HEK293T (cell line): ENCODE data around the gene TEX26.

ENCODE experiments used
- BHLHE40 ChIP-seq: fragments of 450-650 bp; IDR thresholded peaks from 2 replicates; pipeline ENCODE4 v1.6.1; 2016; ENCODE audit warnings: mild to moderate bottlenecking, moderate library complexity, borderline replicate concordance
- FOXA1 ChIP-seq: fragments of 450-650 bp; IDR thresholded peaks from 2 replicates; pipeline ENCODE4 v1.6.1; 2016; ENCODE audit warnings: mild to moderate bottlenecking
- FOXM1 ChIP-seq: fragments of 450-650 bp; IDR thresholded peaks from 2 replicates; pipeline ENCODE4 v1.6.1; 2017; ENCODE audit warnings: mild to moderate bottlenecking, borderline replicate concordance
- NFRKB ChIP-seq: fragments of 450-650 bp; IDR thresholded peaks from 2 replicates; pipeline ENCODE4 v1.6.1; 2016; ENCODE audit warnings: mild to moderate bottlenecking, moderate library complexity
- TF ChIP-seq, protein P1 (sequence below): fragments of 450-650 bp; IDR thresholded peaks from 2 replicates; pipeline ENCODE4 v1.6.1; 2016

DNA sequence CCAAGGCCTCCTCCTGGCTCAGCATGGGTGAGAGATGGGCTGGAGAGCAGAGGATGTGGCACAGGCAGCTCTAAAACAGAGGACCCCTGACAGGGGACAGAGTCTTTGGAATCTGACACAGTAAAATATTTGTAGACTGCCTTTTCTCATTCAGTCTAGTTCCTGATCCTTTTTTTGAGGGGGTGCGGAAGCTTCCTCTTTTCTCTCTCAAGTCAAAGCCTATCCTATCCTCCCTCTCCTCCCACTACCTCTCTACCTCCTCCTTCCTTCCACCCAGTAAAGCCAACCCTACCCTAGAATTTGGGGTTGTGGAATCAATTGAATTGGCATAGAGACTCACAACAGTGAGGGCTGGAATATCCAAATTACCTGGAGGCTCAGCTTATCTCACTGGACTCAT is 82.0 kb downstream of the TEX26 start:
- TF ChIP-seq, protein P1, sequence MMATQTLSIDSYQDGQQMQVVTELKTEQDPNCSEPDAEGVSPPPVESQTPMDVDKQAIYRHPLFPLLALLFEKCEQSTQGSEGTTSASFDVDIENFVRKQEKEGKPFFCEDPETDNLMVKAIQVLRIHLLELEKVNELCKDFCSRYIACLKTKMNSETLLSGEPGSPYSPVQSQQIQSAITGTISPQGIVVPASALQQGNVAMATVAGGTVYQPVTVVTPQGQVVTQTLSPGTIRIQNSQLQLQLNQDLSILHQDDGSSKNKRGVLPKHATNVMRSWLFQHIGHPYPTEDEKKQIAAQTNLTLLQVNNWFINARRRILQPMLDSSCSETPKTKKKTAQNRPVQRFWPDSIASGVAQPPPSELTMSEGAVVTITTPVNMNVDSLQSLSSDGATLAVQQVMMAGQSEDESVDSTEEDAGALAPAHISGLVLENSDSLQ, result no peak
- no peak for TF ChIP-seq FOXA1
- no peak for TF ChIP-seq NFRKB
- no peak for TF ChIP-seq FOXM1
- TF ChIP-seq BHLHE40, result no peak
